Measurements from ENCODE around the gene GJD3.

DNA sequence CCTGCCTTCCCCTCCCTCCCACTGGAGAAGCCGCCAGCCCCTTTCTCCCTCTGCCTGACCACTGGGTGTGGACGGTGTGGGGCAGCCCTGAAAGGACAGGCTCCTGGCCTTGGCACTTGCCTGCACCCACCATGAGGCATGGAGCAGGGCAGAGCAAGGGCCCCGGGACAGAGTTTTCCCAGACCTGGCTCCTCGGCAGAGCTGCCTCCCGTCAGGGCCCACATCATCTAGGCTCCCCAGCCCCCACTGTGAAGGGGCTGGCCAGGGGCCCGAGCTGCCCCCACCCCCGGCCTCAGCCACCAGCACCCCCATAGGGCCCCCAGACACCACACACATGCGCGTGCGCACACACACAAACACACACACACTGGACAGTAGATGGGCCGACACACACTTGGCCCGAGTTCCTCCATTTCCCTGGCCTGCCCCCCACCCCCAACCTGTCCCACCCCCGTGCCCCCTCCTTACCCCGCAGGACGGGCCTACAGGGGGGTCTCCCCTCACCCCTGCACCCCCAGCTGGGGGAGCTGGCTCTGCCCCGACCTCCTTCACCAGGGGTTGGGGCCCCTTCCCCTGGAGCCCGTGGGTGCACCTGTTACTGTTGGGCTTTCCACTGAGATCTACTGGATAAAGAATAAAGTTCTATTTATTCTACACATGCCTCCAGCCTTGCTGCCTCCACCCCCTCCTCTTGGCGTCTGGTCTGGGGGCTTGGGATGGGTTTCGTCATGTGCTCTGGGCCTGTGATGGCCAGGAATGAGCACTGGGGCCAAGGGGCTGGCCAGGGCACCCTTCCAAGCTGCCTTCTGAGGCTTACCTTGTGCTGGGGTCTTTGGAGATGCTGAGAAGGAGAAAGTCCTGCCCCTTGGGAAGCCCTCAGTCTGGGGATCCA is 7.3 kb downstream of the GJD3 start:
- TF ChIP-seq, protein P1, sequence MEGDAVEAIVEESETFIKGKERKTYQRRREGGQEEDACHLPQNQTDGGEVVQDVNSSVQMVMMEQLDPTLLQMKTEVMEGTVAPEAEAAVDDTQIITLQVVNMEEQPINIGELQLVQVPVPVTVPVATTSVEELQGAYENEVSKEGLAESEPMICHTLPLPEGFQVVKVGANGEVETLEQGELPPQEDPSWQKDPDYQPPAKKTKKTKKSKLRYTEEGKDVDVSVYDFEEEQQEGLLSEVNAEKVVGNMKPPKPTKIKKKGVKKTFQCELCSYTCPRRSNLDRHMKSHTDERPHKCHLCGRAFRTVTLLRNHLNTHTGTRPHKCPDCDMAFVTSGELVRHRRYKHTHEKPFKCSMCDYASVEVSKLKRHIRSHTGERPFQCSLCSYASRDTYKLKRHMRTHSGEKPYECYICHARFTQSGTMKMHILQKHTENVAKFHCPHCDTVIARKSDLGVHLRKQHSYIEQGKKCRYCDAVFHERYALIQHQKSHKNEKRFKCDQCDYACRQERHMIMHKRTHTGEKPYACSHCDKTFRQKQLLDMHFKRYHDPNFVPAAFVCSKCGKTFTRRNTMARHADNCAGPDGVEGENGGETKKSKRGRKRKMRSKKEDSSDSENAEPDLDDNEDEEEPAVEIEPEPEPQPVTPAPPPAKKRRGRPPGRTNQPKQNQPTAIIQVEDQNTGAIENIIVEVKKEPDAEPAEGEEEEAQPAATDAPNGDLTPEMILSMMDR (IDR thresholded peaks at IDR 0.05; ENCODE audit: low read length) = no peak
- no peak for TF ChIP-seq EZH2 (optimal IDR thresholded peaks at IDR 0.05; ENCODE audit: low read depth, low read length)

Measured in MM.1S (cell line).